Amygdala (tissue), 56 donors: ENCODE measurements around the gene PLCB4.

ENCODE experiments used
- DNase-seq, 56 donors: peaks; one replicate each; lab custom pipeline; 2025; lab: John Stamatoyannopoulos, UW

Gene PLCB4

DNA sequence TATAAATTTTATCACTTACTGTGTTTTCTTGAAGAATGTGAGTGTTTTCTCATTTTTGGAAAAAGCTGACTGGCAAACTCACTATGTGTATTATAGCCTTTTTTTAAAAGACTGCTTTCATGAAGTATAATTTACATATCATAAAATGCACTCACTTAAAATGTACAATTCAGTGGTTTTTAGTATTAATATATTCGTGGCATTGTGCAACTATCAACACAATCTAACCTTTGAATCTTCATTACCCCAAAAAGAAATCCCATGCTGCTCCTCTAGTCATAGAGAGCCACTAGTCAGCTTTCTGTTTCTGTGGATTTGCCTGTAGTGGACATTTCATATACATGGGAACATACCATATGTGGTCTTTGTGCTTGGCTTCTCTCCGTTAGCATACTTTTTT, 143.8 kb downstream of the PLCB4 start:
- no peak for DNase-seq

DNA sequence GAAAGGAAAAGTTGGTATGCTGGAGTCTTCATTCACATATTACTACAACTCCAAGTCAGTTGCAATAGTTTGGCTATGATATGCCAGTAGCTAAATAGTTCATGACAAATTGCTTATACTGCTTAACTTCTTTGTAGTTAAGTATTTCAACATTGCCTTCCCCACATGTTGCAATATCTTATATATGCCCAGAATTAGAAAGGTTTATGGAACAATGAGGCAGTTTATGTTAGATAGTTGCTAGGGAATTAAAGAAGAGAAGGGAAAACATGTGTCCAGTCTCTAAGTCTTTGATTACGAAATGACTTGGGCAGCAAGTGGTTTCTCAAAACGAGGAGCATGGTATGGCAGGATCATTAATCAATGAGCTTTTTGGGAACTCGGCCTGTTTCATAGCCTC, 145.8 kb downstream of the PLCB4 start:
- DNase-seq, result no peak

DNA sequence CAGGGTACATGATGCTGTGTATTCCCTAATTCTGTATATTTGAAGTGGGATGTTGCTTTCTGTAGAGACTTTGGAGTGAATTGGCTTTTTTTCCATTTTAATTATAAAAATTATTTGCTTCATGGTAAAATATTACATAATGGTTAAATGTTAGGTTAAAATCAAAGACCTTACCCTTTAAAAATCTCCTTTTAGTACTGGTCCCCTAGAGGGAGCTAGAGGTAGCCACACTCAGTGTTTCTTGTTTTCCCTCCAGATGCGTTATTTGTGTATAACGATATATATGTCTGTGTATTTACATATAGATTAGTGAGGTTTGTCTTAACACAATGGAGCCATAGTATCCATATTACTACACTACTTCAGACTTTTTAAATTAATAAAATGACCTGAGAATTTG, 146.7 kb downstream of the PLCB4 start:
- no peak for DNase-seq

DNA sequence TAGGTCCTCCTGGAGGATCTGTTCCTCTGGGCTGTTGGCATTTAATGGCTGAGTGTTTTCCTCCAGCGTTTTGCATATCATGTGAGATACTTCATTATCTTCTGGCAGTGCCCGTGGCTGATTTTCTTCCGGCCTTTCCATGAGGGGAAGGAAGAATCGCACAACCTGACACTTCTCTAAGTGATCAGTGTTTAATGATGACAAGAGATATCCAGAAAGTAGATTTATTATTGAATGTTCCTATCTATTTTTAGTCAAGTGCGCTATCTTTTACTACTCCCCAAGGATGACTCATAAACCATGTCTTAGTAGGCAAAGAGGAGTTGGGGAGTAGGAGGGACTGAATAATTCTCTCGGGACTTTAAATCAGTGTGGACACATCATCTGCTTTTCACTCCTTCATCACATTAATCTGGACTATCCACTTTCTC, 149.7 kb downstream of the PLCB4 start:
- DNase-seq, result peak in 1 of 56 donors; percentile 10

DNA sequence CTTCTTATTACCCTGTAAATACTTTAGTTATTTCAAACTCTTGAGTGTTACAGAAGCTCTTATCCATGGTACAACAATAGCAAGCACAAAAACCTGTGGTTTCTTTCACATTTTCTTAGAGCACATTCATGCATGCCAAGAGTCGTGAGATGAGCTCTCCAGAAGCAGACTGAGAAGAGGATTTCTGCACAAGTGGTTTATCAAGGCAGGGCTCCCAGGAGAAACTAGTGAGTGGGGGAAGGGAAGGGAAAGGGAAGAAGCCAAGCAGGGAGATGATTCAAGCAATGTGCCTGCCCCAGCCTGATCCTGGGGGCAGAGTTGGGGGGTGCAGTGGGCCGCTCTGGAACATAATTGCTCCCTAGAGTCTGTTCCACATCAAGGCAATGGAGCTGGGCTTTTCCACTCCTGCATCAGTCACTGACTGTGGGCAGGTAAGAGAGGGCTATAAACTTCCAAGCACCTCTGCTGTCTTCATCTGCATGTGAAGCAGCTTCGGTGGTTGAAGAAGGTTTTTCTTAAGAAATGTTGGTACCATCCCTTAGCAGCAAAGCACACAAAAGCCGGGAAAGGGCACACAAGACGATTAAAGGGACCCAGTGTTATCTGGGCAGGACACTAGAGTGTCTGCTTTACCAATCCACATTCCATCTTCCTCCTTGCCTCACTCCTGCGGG, 152.1 kb downstream of the PLCB4 start:
- no peak for DNase-seq

DNA sequence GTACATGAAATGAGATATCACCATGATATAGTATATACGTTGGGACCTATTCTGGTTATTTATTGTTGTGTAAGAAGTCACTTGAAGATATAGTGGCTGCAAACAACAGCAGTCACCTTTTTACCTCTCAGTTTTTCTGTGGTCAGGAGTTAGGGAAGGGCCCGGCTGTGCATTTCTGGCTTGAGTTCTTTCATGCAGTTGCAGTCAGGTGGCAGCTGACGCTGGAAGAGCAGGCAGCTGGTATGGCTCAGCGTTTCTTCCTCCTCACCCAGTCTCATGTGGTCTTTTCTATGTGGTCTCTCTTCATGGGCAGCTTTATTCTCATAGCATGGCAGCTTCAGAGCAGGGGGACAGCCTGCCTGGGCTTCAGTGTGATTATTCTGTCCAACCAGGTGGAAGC, 154.4 kb downstream of the PLCB4 start:
- no peak for DNase-seq

DNA sequence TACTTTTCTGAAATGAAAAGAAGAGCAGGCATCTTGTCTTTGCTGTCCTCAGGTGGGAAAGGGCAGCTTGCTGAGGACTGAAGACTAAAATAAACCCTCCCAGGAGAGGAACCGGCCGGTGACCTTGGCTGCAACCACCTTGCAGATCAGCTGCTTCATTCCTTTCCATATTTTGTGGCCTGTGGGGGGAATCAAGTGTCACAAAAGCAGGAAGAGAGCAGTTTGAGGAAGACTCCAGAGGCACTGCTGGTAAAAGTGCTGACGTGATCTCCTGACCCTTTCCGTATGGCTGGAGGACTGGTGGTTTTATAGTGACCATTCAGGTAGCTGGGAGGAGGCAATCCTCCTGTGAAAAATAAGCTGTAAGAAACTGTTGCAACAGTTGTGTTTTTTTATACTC, 157.0 kb downstream of the PLCB4 start:
- DNase-seq, result no peak

DNA sequence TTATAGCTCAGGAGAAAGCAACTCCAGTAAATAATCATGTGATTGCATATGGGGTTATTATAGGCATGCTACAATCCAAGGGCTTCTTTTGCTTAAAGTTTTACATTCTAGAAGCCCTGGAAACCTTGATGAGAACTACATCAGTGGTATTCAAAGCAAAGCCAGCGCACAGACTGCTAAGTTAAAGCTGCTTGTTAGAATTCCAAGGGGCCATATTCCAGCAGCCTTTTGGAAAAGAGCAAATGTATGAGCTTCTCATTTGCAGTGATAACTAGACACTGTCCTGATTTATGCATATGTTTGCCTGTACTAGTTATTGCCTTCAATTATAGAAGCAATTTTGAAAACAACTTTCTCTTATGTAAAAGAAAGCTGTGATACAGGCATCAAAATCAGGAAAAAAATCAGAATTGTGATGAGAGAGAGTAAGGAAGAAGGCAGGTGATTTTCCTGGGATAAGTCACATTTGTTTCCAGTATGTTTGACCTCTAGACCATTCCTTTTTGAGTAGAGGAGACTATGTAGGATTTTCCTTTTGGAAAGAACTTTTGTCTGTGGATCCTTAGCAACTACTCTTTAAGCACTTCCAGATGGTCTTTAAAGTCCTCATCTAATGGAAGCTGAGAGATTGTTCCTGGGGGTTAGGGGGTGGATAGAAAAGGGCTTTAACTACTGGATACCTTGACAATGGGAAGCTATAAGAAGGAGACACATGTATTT, 159.2 kb downstream of the PLCB4 start:
- no peak for DNase-seq

DNA sequence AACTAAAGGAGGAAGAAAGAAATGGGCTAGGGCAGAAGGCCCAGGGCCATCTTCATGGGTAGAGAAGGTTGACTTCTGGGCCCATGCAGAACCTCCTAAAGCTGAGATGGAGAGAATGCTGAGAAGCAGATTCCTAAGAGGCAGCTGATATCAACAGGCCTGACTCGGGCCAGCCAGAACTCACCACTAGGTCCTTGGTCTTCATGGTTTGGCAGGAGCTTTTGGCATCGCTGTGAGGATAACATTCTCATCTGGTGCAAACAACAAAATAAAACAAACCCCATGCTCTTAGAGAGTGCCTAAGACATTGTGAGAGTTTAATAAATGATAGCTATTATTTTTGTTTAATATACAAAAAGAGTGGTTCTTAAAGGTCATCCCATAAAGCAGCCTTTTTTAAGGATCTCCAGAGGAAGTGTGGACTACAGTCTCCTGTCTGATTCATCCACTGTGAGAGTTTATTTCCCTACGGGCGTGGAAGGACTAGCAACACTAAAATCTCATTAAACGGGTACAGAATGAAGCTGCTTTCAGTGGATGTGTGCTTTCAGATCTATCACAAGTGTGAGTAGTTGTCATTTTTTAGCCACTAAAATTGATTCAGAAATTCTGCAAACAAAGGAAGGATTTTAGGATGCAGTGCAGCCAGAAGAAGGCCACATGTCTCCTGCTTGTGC, 160.0 kb downstream of the PLCB4 start:
- DNase-seq, result no peak

DNA sequence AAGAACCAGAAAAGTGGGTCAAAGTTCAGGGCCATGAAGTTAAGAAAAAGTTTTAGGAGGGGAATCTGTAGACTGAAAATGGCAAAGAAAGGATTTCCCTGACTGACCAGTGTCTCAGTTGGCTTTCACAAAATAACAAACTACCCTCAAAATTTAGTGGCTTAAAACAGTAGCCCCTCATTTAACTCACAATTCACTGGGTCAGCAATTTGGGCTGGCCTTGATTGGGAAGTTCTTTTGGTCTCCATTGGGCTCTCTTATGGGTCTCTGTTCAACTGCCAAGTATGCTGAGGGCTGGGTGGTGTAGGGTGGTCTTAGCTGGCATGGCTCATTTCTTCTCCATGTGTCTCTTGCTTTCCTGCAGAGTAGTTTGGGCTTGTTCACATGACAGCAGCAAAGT, 161.5 kb downstream of the PLCB4 start:
- no peak for DNase-seq

DNA sequence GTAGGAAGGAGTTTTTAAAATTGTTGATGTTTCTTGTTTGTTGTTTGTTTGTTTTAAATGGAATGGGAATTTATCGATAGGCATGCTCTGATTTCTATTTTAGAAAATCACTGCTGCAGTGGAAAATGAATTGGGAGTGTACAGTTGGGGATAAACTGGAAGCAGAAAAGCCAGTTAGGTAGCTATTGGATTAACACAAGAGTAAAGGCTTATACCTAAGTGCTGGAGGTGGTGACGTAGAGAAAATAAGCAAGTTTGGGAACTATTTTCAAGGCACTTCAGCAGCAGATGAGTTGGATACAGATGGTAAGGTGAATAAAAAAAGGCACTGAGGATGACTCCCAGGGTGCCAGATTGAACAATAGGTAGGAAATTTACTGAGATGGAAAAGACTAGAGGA, 164.9 kb downstream of the PLCB4 start:
- DNase-seq, result no peak

DNA sequence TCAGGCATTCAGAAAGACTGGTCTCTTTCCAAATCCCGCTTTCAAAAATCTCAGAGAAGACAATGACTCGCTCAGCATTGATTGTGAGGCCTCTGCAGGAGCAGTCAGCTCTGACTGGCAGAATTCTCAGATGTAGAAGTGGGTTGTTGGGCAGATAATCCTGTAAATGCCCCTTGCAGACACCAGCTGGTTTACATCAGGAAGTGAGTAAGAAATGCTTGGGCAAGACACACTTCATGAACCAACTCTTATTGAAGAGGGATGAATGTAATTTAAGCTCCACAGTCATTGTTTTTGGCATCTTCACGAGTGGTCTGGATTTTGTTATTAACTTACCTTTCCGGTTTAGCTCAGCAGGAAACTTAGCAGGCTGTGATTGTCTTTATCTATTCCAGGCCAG, 166.6 kb downstream of the PLCB4 start:
- no peak for DNase-seq

DNA sequence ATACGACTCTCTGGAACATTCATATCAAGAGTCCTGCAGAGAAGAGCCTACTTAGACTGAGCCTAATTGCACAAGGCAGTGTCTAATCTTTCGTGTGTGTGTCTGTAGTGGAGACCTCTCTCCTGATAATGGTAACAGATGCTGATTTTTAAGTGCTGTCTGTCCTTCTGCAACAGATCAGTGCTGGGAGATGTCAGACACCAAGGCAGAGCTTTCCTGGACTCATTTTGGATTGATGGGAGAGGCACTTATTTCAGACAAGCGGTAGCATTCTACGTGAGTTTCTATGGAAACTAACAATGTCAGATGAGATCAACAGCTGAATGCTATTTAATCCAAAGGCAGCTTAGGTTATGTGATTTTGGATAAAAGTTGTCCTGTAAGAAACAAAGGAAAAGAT, 167.6 kb downstream of the PLCB4 start:
- DNase-seq, result no peak

DNA sequence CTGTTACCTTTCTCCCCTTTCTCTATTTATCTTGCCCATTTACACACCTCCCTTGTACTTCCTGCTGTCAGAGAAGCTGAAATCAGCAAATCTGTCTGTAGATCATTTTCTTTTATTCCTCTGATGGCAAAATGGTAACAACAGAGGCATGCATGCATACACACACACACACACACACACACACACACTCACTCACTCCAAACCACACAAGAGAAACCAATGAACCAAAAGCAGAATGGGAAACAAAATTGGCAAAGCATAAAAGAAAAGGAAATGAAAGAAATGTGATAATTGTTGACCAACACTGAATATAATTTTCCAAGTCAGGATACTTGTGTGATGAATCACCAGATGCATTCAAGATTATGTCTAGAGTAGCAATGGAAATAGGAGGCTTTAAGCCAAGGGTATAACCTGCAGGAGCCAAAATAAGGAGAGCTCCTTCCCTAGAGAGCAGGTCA, 172.4 kb downstream of the PLCB4 start:
- DNase-seq, result no peak

DNA sequence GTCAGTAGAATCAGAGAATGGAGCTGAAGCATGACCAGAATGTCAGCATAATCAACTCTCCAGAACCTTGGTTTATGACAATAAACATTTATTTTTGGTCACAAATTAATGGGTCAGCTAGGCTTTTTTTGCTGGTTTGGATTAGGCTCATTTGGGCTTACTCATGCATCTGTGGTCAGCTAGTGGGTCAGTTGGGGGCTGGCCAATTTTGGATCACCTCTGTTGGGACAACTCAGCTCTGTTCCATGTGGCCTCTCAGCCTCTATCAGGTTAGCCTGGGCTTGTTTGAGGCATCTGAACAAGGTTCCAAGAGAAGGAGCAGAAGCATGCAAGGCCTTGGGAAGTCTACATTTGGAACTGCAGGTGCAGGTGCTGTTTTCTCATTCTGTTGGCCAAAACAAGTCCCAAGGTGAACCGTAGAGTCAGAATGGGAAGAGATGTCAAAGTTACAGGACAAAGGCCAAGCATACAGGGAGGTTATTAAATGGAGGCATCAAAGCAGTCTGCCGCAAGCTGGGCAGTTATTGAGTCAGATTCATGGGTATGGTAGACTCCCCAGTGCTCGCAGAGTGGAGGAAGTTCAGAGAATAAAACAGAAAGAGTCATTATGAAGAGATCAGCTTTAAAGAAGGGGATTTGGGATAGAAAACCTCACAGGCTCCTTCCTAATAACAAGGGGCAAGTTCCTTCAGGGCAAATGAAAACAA, 173.0 kb downstream of the PLCB4 start:
- no peak for DNase-seq

DNA sequence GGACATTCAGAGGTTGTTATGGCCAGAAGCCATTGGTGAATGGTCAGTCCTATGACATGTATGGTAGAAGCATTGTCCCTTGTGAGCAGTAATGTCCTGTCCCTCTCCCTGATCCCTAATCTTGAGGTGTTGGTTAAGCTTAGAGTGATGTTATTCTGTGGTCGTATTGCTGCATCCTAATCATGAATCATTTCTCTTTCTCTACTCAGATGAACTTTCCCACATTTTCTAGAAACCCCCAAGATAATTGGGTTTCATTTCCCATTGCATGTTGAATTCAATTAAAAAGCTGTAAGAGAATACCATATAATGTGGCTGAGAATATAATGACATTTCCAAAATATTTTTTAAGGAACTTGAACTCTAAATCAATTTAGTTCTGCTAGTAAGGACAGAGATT, 175.1 kb downstream of the PLCB4 start:
- DNase-seq, result no peak

DNA sequence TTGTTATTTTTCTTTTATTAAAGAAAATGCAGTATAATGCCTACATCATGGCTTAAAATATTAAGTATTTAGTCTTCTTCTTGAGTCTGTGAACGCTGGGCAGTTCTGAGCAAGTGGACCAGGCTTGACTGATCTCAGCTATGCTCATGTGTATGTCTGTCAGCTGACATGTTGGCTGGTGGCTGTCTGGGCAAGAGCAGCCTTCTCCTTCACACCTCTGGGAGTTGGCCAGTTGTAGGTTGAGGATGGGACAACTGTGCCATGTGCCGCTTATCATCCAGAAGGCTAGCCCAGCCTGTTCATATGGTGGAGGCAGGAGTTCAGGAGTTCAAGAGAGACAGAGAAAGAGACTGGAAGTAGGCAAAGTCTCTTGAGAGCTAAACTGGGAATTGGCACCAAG, 175.9 kb downstream of the PLCB4 start:
- DNase-seq, result no peak

DNA sequence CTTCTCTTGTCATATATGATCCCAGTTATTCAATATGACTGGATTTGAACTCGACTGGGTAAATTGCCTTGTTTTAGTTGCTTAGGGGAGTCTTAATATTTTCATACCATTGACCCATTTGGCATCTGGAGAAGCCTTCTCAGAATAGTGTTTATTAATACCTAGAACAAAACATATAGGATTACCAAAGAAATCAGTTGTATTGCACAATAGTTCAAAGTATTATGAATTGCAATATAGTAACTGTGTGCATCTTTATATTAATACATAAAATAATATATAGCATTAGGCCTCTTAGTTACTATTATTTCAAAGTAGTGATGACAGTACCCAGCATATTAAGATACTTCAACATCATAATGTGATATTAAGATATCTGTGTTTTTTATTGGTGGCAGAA, 177.8 kb downstream of the PLCB4 start:
- DNase-seq, result no peak

DNA sequence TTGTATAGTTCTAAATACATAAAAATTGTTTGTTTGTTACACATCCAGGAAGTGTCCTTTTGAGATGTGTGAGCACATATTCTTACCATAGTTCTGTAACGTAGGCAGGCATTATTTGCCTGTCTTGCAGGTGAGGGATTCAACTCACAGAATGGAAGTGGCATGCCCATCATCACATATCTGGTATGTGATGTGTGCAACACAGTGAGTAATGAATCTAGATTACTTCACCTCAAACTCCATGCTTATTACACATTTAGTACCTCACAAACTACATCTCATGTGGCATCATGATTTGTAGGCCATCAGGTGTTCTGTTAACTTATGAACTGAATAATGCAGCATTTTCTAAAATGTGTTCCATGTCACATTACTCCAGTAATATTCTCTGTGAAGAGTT, 181.6 kb downstream of the PLCB4 start:
- no peak for DNase-seq

DNA sequence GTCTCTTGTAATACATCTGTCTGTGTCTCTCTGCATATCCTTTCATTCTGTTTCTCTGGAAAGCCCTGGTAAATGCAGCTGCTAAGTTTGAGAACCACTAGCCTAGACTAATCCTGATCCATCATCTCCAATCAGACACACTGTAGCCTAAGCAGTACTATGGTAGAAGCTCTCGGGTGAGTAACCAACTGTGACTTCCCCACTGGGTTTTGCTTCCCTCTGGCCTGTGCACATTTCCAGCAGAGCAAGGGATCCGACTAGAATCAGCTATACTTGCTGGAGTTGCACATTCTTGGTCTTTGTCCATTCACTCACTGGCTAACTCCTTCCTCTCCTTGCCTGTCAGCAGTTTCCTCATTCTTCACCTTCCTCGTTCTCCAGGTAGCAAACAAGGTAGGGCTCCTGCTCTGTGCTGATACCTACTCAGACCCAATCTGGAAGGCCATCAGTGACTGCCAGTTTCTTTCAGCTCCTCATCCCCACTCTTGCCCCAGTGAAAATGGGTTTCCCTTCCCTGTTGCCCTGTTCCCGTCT, 184.2 kb downstream of the PLCB4 start:
- DNase-seq, result peak in 1 of 56 donors; percentile 1

DNA sequence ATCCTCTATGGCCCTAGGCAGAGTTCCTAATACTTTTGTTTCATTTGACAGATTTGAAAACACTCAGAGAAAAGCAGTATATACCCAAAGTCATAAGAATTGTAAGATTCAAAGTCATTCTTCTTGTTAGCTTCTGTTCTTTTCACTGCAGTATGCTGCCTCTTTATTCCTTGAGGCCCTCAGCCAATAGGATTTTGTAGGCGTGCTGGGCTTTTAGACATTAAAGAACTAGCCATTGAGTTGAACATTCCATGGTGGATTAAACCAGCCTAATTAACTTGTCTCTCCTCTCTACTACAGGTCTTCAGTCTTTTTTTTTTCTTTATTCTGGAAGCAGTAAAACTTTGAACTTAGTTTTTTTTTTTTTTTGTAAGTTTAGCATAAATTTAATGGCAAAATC, 186.3 kb downstream of the PLCB4 start:
- no peak for DNase-seq
